PFSK-1 (cell line): ENCODE measurements around the gene CD72.

Experiments used
- POLR2AphosphoS5 ChIP-seq: IDR thresholded peaks from 2 replicates; pipeline ENCODE4 v1.6.1; 2012; ENCODE audit warnings: low read depth, mild to moderate bottlenecking, control low read depth, low read length, moderate library complexity
- REST ChIP-seq, 2 experiments: IDR thresholded peaks; 2 replicates each; pipeline versions ENCODE4 v1.6.1 to v1.8.0; 2011 to 2012; ENCODE audit warnings: low read depth in 2 of 2, low read length in 2 of 2, control low read depth in 1 of 2, inconsistent platforms in 1 of 2, mild to moderate bottlenecking in 1 of 2, moderate library complexity in 1 of 2; ENCODE audit not compliant: insufficient read depth in 1 of 2
- TAF1 ChIP-seq: IDR thresholded peaks from 2 replicates; pipeline ENCODE4 v1.6.1; 2012; ENCODE audit warnings: low read length, control low read depth, borderline replicate concordance; ENCODE audit not compliant: insufficient read depth

GRCh38 chr9:35628389-35628991, 10.3 kb upstream of the CD72 start:
- no peak for TF ChIP-seq REST (IDR thresholded peaks at IDR 0.05; ENCODE audit: insufficient read depth in 1 of 2, low read depth in 2 of 2, low read length in 2 of 2)
- no peak for TF ChIP-seq TAF1
- no peak for TF ChIP-seq POLR2AphosphoS5
